H1 (cell line): ENCODE data around the gene PRIMPOL.

Experiments used
- BRCA1 ChIP-seq: IDR thresholded peaks from 2 replicates; pipeline ENCODE4 v1.6.1; 2012; ENCODE audit warnings: low read depth, low read length, improper control_type of control experiment
- CBX8 ChIP-seq: fragments of 300-800, 300-1000 bp; sonication (generic); IDR thresholded peaks from 2 replicates; pipeline ENCODE4 v1.7.1; 2016; ENCODE audit warnings: low read depth, low read length, borderline replicate concordance
- CEBPB ChIP-seq: IDR thresholded peaks from 2 replicates; pipeline ENCODE4 v1.6.1; 2012; ENCODE audit warnings: low read depth, low read length
- CREB1 ChIP-seq: IDR thresholded peaks from 2 replicates; pipeline ENCODE4 v1.6.1; 2012; ENCODE audit warnings: inconsistent platforms
- EP300 ChIP-seq, 2 experiments: IDR thresholded peaks; 1 replicate in 1 of 2; 2 replicates in 1 of 2; pipeline ENCODE4 v1.6.1; 2011 to 2012; ENCODE audit warnings: low read depth in 2 of 2, low read length in 2 of 2, mild to moderate bottlenecking in 2 of 2, borderline replicate concordance in 1 of 2, inconsistent platforms in 1 of 2, moderate library complexity in 1 of 2
- HDAC2 ChIP-seq, 2 experiments: fragments of 300-600 bp in 1 of 2; sonication (generic) in 1 of 2; IDR thresholded peaks; 2 replicates each; pipeline ENCODE4 v1.6.1; 2011 to 2012; ENCODE audit warnings: low read depth in 2 of 2, low read length in 2 of 2, mild to moderate bottlenecking in 2 of 2, moderate library complexity in 2 of 2, borderline replicate concordance in 1 of 2, inconsistent platforms in 1 of 2
- JUN ChIP-seq: IDR thresholded peaks from 2 replicates; pipeline ENCODE4 v1.6.1; 2011; ENCODE audit warnings: low read depth, mild to moderate bottlenecking, improper control_type of control experiment, low read length
- POLR2A ChIP-seq, 2 experiments: IDR thresholded peaks; 1 replicate in 1 of 2; 2 replicates in 1 of 2; pipeline ENCODE4 v1.6.1; 2011; ENCODE audit warnings: low read depth in 2 of 2, low read length in 2 of 2, mild to moderate bottlenecking in 2 of 2; ENCODE audit errors: control extremely low read depth in 1 of 2
- POLR2AphosphoS5 ChIP-seq: IDR thresholded peaks from 2 replicates; pipeline ENCODE4 v1.6.1; 2011; ENCODE audit warnings: low read depth, low read length
- RAD21 ChIP-seq, 2 experiments: IDR thresholded peaks in 1 of 2; conservative IDR thresholded peaks in 1 of 2; 2 replicates each; pipeline ENCODE4 v1.6.1; 2011; ENCODE audit warnings: low read depth in 2 of 2, low read length in 2 of 2, improper control_type of control experiment in 1 of 2, inconsistent platforms in 1 of 2, mild to moderate bottlenecking in 1 of 2, moderate library complexity in 1 of 2
- RBBP5 ChIP-seq: IDR thresholded peaks from 2 replicates; pipeline ENCODE4 v1.7.1; 2012; ENCODE audit warnings: low read depth, mild to moderate bottlenecking, inconsistent platforms, low read length, moderate library complexity, borderline replicate concordance
- TF ChIP-seq, protein P1 (sequence below), 3 experiments: IDR thresholded peaks; 1 replicate in 2 of 3; 2 replicates in 1 of 3; pipeline versions ENCODE4 v1.5.1 to v1.6.1; 2011; ENCODE audit warnings: low read length in 3 of 3, mild to moderate bottlenecking in 3 of 3, inconsistent platforms in 2 of 3, low read depth in 1 of 3, moderate library complexity in 1 of 3; ENCODE audit not compliant: insufficient read depth in 1 of 3; ENCODE audit errors: control extremely low read depth in 1 of 3
- TF ChIP-seq, protein P2 (sequence below): IDR thresholded peaks from 2 replicates; pipeline ENCODE4 v1.6.1; 2011; ENCODE audit warnings: low read length, improper control_type of control experiment

DNA sequence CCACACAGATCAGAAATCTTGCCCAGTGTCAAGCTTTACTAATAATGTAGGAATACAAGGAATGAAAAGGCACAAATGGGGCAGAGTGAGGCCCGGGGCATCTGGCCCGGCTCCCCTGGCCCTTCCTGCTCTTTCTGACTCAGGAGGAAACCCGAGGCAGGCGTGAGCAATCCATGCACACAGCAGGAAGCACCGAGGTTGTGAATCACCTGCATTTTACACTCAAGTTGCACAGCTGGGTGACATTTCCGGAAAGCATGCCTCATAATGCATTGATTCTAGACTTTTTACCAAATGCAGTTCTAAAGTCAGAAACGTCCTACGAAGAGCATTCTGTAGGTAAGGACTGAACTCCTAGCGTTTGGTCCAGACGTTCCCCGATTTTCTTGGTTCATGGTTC lies 38.9 kb downstream of the PRIMPOL start:
- TF ChIP-seq, protein P1, sequence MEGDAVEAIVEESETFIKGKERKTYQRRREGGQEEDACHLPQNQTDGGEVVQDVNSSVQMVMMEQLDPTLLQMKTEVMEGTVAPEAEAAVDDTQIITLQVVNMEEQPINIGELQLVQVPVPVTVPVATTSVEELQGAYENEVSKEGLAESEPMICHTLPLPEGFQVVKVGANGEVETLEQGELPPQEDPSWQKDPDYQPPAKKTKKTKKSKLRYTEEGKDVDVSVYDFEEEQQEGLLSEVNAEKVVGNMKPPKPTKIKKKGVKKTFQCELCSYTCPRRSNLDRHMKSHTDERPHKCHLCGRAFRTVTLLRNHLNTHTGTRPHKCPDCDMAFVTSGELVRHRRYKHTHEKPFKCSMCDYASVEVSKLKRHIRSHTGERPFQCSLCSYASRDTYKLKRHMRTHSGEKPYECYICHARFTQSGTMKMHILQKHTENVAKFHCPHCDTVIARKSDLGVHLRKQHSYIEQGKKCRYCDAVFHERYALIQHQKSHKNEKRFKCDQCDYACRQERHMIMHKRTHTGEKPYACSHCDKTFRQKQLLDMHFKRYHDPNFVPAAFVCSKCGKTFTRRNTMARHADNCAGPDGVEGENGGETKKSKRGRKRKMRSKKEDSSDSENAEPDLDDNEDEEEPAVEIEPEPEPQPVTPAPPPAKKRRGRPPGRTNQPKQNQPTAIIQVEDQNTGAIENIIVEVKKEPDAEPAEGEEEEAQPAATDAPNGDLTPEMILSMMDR (IDR thresholded peaks at IDR 0.05; ENCODE audit: control extremely low read depth in 1 of 3, insufficient read depth in 1 of 3, low read depth in 1 of 3, low read length in 3 of 3): no peak
- TF ChIP-seq RAD21 (IDR thresholded peaks at IDR 0.05 in 1 of 2, conservative IDR thresholded peaks at IDR 0.05 in 1 of 2; ENCODE audit: low read depth in 2 of 2, low read length in 2 of 2) (no peak), CREB1 (no peak), POLR2AphosphoS5 (no peak), BRCA1 (no peak), CEBPB (no peak), HDAC2 (IDR thresholded peaks at IDR 0.05; ENCODE audit: borderline replicate concordance in 1 of 2, low read depth in 2 of 2, low read length in 2 of 2) (no peak), RBBP5 (no peak), JUN (no peak), EP300 (IDR thresholded peaks at IDR 0.05; ENCODE audit: borderline replicate concordance in 1 of 2, low read depth in 2 of 2, low read length in 2 of 2) (no peak), POLR2A (IDR thresholded peaks at IDR 0.05; ENCODE audit: control extremely low read depth in 1 of 2, low read depth in 2 of 2, low read length in 2 of 2) (no peak), CBX8 (no peak)
- TF ChIP-seq, protein P2, sequence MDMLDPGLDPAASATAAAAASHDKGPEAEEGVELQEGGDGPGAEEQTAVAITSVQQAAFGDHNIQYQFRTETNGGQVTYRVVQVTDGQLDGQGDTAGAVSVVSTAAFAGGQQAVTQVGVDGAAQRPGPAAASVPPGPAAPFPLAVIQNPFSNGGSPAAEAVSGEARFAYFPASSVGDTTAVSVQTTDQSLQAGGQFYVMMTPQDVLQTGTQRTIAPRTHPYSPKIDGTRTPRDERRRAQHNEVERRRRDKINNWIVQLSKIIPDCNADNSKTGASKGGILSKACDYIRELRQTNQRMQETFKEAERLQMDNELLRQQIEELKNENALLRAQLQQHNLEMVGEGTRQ: no peak
